Measurements from ENCODE around the gene CLIP1. TPM values are rescaled to one million over a fixed set of nuclear protein-coding genes. Genes with fewer than 3 reads are reported as not detected.
A peak's percentile ranks its signal among the peaks of the same experiment; 100 is the strongest.
"Not testable (repeated sequence)": the region's sequence is repeated elsewhere in the genome, so short reads cannot be mapped to it uniquely, and the experiment has no call there.

The CLIP1 gene
- total RNA-seq, 1 experiment from 2014 or later = 16.0 TPM

GRCh38 chr12:122385171-122386016, 37.1 kb downstream of the CLIP1 start:
- Histone ChIP-seq H3K4me2 (ENCODE audit: low read depth, low read length, poor library complexity, severe bottlenecking) (peak overlapping the region; percentile 61), H3K27me3 (ENCODE audit: low read length) (no peaks in the 10 kb centered on the region), H4K20me1 (ENCODE audit: insufficient read depth, low read depth, low read length) (no peaks in the 10 kb centered on the region), H3K4me3 (ENCODE audit: low read length) (peak overlapping the region; percentile 26), H2AFZ (ENCODE audit: low read length) (peak overlapping the region; percentile 27; the same call in 1 of the 2 replicates), H3K9ac (ENCODE audit: low read length) (peak overlapping the region; percentile 39), H3K9me2 (replicated peaks; ENCODE audit: insufficient read depth, low read length) (no peaks in the 10 kb centered on the region), H3K27ac (ENCODE audit: low read length) (peak overlapping the region; percentile 34; the same call in 1 of the 2 replicates), H3K79me2 (ENCODE audit: low read length) (no peaks in the 10 kb centered on the region), H3K4me1 (ENCODE audit: low read length) (peaks cover 37% of the 10 kb centered on the region), H3K9me3 (ENCODE audit: low read length) (no peaks in the 10 kb centered on the region), H3K36me3 (ENCODE audit: insufficient read depth, low read length) (no peaks in the 10 kb centered on the region)
- DNase-seq = peak; percentile 84

GRCh38 chr12:122382919-122383350, 39.5 kb downstream of the CLIP1 start:
- Histone ChIP-seq H3K9ac (ENCODE audit: low read length) (no peak overlapping the region), H3K9me3 (ENCODE audit: low read length) (no peaks in the 10 kb centered on the region), H3K9me2 (replicated peaks; ENCODE audit: insufficient read depth, low read length) (no peaks in the 10 kb centered on the region), H3K27ac (ENCODE audit: low read length) (no peak overlapping the region), H3K4me1 (ENCODE audit: low read length) (peaks cover 37% of the 10 kb centered on the region), H3K79me2 (ENCODE audit: low read length) (no peaks in the 10 kb centered on the region), H2AFZ (ENCODE audit: low read length) (no peak overlapping the region), H3K36me3 (ENCODE audit: insufficient read depth, low read length) (no peaks in the 10 kb centered on the region), H3K4me3 (ENCODE audit: low read length) (no peak overlapping the region), H3K4me2 (ENCODE audit: low read depth, low read length, poor library complexity, severe bottlenecking) (no peak overlapping the region), H3K27me3 (ENCODE audit: low read length) (no peaks in the 10 kb centered on the region), H4K20me1 (ENCODE audit: insufficient read depth, low read depth, low read length) (no peaks in the 10 kb centered on the region)
- no peak for DNase-seq

GRCh38 chr12:122381021-122381420, 41.4 kb downstream of the CLIP1 start:
- H3K4me2 ChIP-seq (ENCODE audit: low read depth, low read length, poor library complexity, severe bottlenecking) = peak overlapping the region; percentile 61
- H3K4me3 ChIP-seq (ENCODE audit: low read length) = peak overlapping the region; percentile 22
- no peak overlapping the region for H3K27ac ChIP-seq (ENCODE audit: low read length)
- peak overlapping the region; percentile 40 for H3K9ac ChIP-seq (ENCODE audit: low read length)
- H2AFZ ChIP-seq (ENCODE audit: low read length) = no peak overlapping the region
- no peaks in the 10 kb centered on the region for H3K27me3 ChIP-seq (ENCODE audit: low read length)
- DNase-seq = no peak
- no peaks in the 10 kb centered on the region for H3K9me2 ChIP-seq (replicated peaks; ENCODE audit: insufficient read depth, low read length)
- H3K79me2 ChIP-seq (ENCODE audit: low read length) = no peaks in the 10 kb centered on the region
- H3K36me3 ChIP-seq (ENCODE audit: insufficient read depth, low read length) = no peaks in the 10 kb centered on the region
- peaks cover 37% of the 10 kb centered on the region for H3K4me1 ChIP-seq (ENCODE audit: low read length)
- H4K20me1 ChIP-seq (ENCODE audit: insufficient read depth, low read depth, low read length) = no peaks in the 10 kb centered on the region
- no peaks in the 10 kb centered on the region for H3K9me3 ChIP-seq (ENCODE audit: low read length)

GRCh38 chr12:122376751-122377150, 45.7 kb downstream of the CLIP1 start:
- not testable (repeated sequence) for H3K4me1 ChIP-seq (ENCODE audit: low read length); H3K79me2 ChIP-seq (ENCODE audit: low read length); H3K27me3 ChIP-seq (ENCODE audit: low read length); H3K36me3 ChIP-seq (ENCODE audit: insufficient read depth, low read length); H4K20me1 ChIP-seq (ENCODE audit: insufficient read depth, low read depth, low read length); H3K9ac ChIP-seq (ENCODE audit: low read length); DNase-seq; H3K27ac ChIP-seq (ENCODE audit: low read length); H3K9me2 ChIP-seq (replicated peaks; ENCODE audit: insufficient read depth, low read length); H3K9me3 ChIP-seq (ENCODE audit: low read length); H3K4me3 ChIP-seq (ENCODE audit: low read length); H3K4me2 ChIP-seq (ENCODE audit: low read depth, low read length, poor library complexity, severe bottlenecking); H2AFZ ChIP-seq (ENCODE audit: low read length)

- 0 out of 2 replicates have a peak overlapping the region, but pooled peaks have one; percentile 33 for H2AFZ ChIP-seq (ENCODE audit: low read length)
- no peaks in the 10 kb centered on the region for H3K27me3 ChIP-seq (ENCODE audit: low read length)
- H3K4me2 ChIP-seq (ENCODE audit: low read depth, low read length, poor library complexity, severe bottlenecking) = no peak overlapping the region
- no peaks in the 10 kb centered on the region for H3K36me3 ChIP-seq (ENCODE audit: insufficient read depth, low read length)
- no peak overlapping the region for H3K9ac ChIP-seq (ENCODE audit: low read length)
- no peaks in the 10 kb centered on the region for H3K4me1 ChIP-seq (ENCODE audit: low read length)
- H3K27ac ChIP-seq (ENCODE audit: low read length) = no peak overlapping the region
- DNase-seq = no peak
- no peaks in the 10 kb centered on the region for H3K9me3 ChIP-seq (ENCODE audit: low read length)
- H4K20me1 ChIP-seq (ENCODE audit: insufficient read depth, low read depth, low read length) = no peaks in the 10 kb centered on the region
- no peaks in the 10 kb centered on the region for H3K9me2 ChIP-seq (replicated peaks; ENCODE audit: insufficient read depth, low read length)
- no peak overlapping the region for H3K4me3 ChIP-seq (ENCODE audit: low read length)
- H3K79me2 ChIP-seq (ENCODE audit: low read length) = no peaks in the 10 kb centered on the region
These were observed 47.8 kb downstream of the CLIP1 start for GRCh38 chr12:122374707-122375106.

- H3K4me2 ChIP-seq (ENCODE audit: low read depth, low read length, poor library complexity, severe bottlenecking) = no peak overlapping the region
- H2AFZ ChIP-seq (ENCODE audit: low read length) = no peak overlapping the region
- no peaks in the 10 kb centered on the region for H4K20me1 ChIP-seq (ENCODE audit: insufficient read depth, low read depth, low read length)
- no peaks in the 10 kb centered on the region for H3K9me3 ChIP-seq (ENCODE audit: low read length)
- no peaks in the 10 kb centered on the region for H3K36me3 ChIP-seq (ENCODE audit: insufficient read depth, low read length)
- DNase-seq = no peak
- H3K79me2 ChIP-seq (ENCODE audit: low read length) = no peaks in the 10 kb centered on the region
- no peak overlapping the region for H3K4me3 ChIP-seq (ENCODE audit: low read length)
- no peak overlapping the region for H3K9ac ChIP-seq (ENCODE audit: low read length)
- H3K9me2 ChIP-seq (replicated peaks; ENCODE audit: insufficient read depth, low read length) = no peaks in the 10 kb centered on the region
- H3K27me3 ChIP-seq (ENCODE audit: low read length) = no peaks in the 10 kb centered on the region
- no peak overlapping the region for H3K27ac ChIP-seq (ENCODE audit: low read length)
- H3K4me1 ChIP-seq (ENCODE audit: low read length) = no peaks in the 10 kb centered on the region
These were observed 50.9 kb downstream of the CLIP1 start for GRCh38 chr12:122371475-122372045.

- H3K4me1 ChIP-seq (ENCODE audit: low read length) = no peaks in the 10 kb centered on the region
- H3K27ac ChIP-seq (ENCODE audit: low read length) = no peak overlapping the region
- no peaks in the 10 kb centered on the region for H3K9me2 ChIP-seq (replicated peaks; ENCODE audit: insufficient read depth, low read length)
- no peaks in the 10 kb centered on the region for H4K20me1 ChIP-seq (ENCODE audit: insufficient read depth, low read depth, low read length)
- H3K9ac ChIP-seq (ENCODE audit: low read length) = no peak overlapping the region
- no peaks in the 10 kb centered on the region for H3K9me3 ChIP-seq (ENCODE audit: low read length)
- H2AFZ ChIP-seq (ENCODE audit: low read length) = no peak overlapping the region
- no peak overlapping the region for H3K4me2 ChIP-seq (ENCODE audit: low read depth, low read length, poor library complexity, severe bottlenecking)
- no peak for DNase-seq
- H3K4me3 ChIP-seq (ENCODE audit: low read length) = no peak overlapping the region
- no peaks in the 10 kb centered on the region for H3K36me3 ChIP-seq (ENCODE audit: insufficient read depth, low read length)
- H3K79me2 ChIP-seq (ENCODE audit: low read length) = no peaks in the 10 kb centered on the region
- no peaks in the 10 kb centered on the region for H3K27me3 ChIP-seq (ENCODE audit: low read length)
These were observed 54.0 kb downstream of the CLIP1 start for GRCh38 chr12:122368361-122369073.

GRCh38 chr12:122367632-122368031, 54.8 kb downstream of the CLIP1 start:
- not testable (repeated sequence) for H3K27me3 ChIP-seq (ENCODE audit: low read length); H3K9ac ChIP-seq (ENCODE audit: low read length); H3K9me2 ChIP-seq (replicated peaks; ENCODE audit: insufficient read depth, low read length); H3K79me2 ChIP-seq (ENCODE audit: low read length); H2AFZ ChIP-seq (ENCODE audit: low read length); H4K20me1 ChIP-seq (ENCODE audit: insufficient read depth, low read depth, low read length); H3K36me3 ChIP-seq (ENCODE audit: insufficient read depth, low read length); H3K4me2 ChIP-seq (ENCODE audit: low read depth, low read length, poor library complexity, severe bottlenecking); H3K9me3 ChIP-seq (ENCODE audit: low read length); H3K4me3 ChIP-seq (ENCODE audit: low read length); H3K27ac ChIP-seq (ENCODE audit: low read length); DNase-seq; H3K4me1 ChIP-seq (ENCODE audit: low read length)
